GOT3 (cell line): Measurements from ENCODE around the gene PCARE.

Experiments
- DNase-seq: peaks from one replicate; lab custom pipeline; 2025; ENCODE audit warnings: mixed read lengths; lab: John Stamatoyannopoulos, UW

Gene PCARE

DNA sequence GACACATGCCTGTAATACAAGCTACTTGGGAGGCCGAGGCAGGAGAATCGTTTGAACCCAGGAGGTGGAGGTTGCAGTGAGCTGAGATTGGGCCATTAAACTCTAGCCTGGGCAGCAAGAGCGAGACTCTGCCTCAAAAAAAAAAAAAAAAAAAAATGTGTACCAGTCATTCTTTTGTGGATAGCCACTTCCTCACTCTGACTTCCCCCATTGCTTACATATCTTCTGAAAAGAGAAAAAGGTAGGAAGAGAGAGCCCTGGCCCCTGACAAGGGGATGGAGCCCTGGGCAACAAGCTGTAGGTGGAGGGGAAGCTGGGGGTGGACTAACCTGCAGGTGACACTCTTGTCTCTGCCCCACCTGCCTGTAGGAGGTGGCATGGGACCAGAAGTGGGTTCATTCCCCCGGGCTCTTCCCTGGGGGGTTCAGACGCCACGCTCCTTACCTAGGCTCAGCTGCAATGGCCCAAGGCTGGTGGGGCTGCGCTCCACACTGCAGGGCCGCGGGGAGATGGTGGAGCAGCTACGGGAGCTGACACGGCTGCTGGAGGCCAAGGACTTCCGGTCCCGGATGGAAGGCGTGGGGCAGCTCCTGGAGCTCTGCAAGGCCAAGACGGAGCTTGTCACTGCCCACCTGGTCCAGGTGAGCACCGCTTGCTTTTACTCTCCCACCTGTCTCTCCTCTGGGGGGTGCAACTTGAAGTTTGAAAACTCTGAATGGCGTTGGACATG is 39.1 kb downstream of the PCARE start:
- DNase-seq = no peak

DNA sequence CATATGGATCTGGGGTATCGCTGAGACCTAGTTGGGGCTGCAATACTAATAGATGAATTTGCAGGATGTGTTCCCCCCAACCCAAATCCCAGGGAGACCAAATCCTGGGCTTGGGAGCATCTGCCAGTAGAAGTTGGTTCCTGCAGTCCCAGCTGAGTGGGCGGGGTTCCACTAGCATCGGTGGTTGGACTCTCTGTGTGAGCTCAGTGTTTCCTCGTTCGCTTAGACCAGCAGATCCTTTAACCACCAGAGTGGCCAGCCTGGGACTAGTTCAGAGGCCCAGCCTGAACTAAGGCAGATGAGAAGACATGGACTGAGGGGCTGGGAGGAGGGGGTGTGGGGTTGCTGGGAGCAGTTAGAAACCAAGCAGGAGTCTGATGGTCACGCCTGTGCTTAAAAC is 40.7 kb downstream of the PCARE start:
- DNase-seq = no peak

DNA sequence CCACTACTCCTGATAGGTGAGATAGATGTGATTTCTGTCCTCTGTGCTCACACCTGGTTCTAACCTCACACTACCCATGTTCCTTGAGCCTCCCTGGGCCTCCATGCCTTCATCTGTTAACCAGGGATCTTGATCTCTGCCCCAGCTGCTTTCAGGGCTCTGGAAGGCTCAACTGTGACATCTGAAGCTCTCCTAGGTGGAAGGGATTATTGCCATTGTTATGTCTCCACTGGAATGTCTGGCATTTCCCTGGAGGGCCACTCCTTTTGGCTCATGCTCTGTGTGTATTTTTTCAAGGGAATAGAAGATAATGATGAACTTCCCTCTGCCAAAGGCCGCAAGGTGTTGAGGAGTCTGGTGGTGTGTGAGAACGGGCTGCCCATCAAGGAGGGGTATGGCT is 41.2 kb downstream of the PCARE start:
- no peak for DNase-seq

DNA sequence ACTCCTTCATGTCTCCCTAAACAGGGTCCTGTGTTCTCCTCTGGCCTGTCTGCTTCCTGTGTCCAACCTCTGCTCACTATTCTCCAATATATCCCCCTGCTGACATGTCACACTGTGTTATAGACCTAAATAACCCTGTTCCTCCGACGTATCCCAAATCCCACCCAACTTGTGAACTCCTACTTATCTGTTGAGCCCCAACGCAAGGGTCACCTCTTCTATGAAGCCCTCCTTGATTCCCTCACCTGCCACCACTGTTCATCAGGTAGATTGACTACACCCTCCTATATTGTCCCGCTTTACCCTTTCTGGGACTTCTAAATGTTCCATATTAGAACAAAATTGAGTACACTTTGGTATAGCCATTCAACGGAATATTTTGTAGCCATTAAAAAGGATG is 42.1 kb downstream of the PCARE start:
- no peak for DNase-seq

DNA sequence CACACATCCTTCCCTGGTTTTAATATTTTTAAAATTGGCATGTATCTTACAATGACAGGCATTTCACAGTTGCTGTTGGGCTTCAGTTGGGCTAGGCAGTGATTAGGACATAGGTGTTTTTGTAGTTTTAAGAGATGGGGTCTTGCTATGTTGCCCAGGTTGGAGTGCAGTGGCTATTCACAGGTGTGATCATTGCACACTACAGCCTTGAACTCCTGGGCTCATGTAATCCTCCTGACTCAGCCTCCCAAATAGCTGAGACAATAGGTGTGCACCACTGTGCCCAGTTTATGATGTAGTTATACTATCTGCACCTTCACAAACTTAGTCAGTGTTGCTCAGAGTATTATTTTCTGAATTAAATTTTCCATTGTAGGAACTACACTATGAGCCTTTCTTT is 43.3 kb downstream of the PCARE start:
- no peak for DNase-seq

DNA sequence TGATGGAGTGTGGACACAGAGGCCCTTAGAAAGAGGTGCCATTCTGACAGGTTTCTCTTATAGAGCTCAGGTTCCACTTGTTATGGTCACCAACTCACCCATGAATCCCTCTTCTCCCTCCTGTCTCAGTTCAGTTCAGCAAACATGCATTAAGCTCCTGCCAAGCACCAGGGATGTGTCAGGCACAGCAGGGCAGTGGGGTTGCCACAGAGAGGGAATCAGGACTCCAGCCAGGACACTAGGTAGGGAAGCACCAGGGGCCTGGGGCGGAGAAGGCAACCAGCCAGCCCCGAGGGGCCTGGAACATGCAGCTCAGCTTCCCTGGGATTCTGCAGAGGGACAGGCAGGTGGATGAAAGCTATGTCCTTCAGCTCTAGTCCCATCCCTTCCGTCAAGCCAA is 48.6 kb downstream of the PCARE start:
- no peak for DNase-seq

DNA sequence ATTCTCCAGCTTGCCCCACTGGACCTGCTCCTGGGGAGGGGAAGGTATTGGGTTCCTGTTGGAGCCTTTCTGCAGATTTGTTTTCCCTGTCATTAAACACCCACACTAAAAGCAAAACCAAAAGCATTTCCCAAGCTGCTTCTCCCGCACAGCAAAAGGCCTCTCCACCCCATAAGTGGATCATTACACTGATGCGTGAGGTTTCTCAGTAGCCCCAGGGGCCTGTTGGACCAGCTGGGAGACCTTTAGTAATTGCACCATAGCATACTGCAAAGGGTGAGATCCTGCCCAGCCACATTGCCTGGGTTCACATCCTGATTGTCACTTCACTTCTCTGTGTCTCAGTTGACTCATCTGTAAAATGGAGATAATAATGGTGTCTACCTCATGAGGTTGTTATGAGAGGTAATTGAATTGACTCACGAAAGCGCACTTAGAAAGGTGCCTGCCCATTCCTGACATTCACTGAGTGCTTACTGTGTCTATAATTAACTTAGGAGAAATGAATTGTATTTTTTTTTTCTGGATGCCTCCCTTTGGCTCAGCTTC is 49.4 kb downstream of the PCARE start:
- DNase-seq = no peak

DNA sequence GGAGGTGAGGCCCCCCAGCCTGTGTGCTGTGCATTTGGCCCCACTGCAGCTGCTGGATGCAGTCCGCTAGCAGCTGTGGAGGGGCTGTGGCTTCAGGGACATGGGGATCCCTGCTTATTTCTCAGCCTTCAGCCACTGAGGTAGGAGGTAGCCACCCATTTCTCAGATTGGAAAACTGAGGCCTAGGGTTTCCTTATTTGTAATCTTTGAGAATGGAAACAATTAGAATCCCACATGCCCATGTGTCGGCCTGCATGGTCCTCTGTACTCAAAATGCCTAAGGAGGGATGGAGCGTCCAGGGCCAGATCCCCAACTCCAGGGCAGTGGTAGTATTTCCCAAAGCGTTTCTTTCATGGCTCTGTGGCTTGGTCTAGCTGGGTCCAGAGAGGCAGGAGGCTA is 51.1 kb downstream of the PCARE start:
- no peak for DNase-seq

DNA sequence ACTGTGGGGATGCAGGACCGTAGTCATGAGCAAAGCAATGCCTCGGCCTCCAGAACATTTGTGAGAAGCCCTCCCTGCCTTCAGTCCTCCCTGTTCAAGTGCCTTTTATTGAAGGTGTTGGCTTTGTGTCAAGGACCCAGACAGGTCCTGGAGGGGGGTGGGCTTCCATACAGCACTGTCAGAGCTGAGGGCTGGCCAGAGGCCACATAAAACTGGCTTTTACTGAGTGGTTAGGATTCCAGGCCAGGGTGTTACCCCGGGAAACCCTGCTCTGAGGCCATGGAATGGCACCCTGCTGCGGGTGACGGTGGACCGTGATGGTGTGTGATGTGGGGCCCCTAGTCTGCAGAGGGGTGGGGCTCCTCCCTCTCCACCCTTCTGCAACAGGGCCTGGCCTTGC is 51.6 kb downstream of the PCARE start:
- DNase-seq = no peak

DNA sequence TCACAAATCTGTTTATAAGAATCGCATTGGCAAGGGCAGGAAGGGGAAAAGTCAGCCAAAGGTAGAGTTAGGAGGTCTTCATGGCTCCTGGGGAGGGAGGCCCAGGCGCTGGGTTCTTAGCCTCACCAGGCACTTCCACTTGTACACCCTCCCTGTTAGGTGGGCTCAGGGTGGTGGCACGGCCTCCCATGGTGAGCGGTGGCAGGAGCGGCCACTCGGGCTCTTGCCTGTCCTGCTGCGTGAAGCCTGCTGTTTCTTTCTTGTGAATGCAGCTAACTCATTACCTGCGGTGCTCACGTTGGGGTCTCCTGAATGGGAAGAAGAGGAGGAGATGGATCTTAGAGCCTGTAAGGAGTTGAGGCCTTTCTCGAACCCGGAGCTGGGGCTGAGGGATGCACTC is 52.4 kb downstream of the PCARE start:
- no peak for DNase-seq

DNA sequence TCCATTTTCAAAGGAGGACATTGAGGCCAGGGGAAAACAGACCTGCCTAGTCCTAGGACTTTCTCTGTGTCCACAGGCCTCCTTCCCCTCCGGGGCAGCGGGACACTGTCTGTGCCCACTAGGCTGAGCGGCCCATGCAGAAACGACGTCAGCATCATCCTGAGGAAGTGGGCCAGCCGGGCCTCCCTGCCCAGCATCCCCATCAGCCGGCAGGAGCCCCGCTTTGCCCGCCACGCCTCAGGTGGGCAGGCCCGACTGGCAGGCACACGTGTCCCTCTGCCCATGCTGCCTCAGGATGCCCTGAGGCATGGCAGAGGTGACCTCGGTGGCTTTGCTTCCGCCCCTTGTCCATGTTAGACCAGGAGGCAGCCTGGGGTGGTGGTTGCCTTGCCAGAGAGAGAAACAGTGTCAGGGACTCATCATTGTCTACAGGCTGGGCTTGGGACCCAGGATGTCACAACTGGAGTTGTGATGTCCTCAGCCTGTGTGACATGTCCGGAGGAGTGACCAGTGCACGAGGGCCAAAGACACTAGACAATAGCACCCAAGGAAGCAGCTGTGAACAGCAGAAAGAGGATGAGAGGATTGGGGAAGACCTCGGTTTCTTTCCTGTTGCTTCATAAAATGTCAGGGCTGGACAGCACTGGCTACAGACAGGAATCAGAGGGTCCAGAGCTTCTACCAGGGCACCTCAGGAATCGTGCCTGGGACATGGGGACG is 56.4 kb downstream of the PCARE start:
- DNase-seq = no peak

DNA sequence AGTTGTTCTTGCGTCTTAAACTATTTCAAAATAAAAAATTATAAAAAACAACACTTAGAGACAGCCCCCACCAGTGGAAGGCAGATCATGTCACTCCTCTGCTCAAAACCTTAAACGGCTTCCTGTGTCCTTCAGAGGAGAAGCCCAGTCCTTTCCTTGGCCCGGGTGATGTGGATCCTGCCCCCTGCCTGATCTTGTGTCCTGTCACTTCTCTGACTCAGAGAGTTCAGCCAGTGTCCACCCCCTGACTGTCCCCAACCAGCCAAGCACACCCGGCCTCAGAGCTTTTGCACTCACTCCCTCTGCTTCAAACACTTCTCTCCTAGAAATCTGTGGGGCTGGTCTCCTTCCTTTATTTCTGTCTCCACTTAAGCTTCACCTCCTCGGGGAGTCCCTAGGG is 57.8 kb downstream of the PCARE start:
- DNase-seq = no peak

DNA sequence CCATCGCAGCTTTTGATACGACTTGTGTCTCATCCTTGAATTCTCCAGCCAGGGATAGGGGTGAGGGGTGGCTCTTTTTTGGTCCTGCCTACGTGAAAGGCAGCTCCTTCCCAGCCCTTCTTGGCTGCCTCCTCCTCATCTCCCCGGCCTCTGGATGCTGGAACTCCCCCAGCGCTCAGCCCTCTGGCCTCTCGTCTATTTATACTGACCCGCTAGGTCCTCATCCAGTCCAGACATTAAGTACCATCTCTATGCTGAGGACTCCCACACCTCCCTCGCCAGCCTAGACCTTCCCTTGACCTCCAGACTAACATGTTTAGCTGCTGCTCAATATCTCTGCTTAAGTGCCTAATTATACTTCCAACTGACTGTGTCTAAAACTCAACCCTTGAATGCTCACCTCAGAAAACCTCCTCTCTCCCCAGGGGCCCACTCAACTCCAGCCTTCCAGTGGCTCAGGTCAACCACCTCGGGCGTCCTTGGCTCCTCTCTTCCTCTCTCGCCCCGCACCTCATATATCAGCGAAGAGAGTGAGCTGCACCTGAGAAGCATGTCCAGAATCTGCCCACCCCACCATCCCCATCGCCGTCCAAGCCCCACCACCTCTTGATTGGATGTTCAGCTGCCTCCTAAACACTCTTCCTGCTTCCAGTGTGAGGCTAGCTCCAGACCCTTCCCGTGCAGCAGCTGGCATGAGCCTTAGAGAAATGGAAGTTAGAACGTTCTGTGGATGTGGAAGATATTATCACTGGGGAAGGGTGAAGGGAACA is 58.4 kb downstream of the PCARE start:
- no peak for DNase-seq

DNA sequence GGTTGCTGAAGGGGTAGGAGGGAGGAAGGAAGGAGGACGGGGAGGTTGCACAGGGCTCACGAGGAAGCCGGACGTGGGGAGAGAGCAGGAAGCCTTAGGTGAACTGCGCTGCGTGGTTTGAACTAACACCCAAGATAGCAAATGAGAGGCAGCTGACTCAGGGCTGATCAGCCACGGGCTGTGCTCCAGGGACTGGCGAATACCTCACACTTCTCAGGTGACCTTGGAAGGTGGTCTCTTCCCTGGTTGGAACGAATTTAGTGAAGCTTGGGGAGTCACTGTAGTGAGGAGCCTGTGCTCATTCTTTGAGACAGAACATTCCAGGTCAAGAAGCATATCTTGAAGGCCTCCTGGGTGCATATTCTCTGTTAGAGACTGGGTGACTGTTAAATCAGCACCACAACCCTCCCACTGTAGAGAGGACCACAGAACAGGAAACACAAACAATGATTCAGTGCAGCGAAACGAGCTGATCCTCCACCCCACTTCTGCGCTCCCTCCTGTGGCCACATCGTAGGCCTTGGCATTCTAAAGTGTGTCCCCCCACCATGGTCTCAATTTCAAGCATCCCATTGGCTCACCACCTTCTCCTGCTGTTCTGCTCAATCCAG is 59.4 kb downstream of the PCARE start:
- DNase-seq = no peak

DNA sequence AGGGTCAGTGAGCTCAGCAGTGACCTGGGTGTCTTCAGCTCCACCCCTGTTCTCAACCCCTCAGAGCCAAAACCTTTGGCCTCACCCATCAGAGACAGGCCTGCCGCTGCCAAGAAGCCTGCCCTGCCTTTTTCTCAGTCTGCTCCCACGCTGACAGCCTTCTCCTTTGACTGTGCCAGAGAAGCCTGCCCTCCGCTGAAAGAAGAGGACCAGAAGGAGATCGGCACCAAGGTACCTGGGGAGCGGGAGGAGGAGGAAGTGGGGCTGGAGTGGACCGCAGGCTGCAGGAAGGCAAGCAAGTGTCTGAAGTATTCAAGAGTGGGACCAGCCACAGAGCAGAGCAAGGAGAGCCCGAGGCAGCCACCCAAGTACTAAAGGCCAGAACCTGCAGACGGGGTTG is 60.0 kb downstream of the PCARE start:
- DNase-seq = no peak

DNA sequence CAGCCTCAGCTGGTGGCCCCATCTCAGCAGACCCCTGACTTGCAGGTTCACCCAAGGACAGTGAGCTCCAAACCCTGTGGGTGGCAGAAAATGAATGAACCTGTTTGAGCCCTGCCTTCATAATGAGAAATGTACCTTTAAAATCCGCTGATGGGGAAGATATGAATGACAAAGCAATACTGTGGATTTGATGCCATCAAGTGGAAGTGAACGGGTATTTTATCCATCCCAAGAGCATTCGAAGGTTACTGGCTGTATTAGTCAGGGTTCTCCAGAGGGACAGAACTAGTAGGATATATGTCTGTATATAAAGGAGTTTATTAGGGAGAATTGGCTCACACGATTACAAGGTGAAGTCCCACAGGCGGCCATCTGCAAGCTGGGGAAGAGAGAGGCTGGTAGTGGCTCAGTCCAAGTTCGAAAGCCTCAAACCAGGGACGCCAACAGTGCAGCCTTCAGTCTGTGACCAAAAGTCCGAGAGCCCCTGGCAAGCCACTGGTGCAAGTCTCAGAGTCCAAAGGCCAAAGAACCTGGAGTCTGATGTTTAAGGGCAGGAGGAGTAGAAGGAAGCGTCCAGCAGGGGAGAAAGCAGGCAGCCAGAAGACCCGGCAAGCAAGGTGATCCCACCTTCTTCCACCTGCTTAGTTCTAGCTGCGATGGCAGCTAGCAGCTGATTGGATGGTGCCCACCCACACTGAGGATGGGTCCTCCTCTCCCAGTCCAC is 61.1 kb downstream of the PCARE start:
- DNase-seq = no peak

DNA sequence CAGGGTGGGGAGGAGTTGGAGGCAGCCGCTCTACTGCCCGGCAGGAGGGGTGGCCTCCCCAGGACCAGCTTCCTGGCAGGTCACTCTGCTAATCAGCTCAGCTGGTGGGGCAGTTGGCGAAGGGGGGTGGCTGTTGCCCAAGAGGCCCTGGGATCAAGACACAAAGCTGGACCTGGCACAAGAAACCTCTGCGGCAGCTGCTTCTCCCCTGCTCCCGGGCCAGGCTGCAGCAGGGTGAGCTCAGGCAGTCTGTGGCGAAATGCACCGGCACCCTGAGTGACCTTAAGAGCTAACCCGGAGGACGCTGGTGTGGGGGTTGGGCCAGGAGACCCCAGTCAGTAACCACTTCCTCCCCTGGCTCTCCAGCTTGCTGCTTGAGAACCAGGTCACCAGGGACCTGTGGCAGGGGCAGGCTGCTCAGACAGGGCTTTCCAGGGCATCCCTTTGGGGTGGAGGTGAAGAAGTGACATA is 62.1 kb downstream of the PCARE start:
- no peak for DNase-seq
